ENCODE results near the gene A2M. TPM values are rescaled to one million over a fixed set of nuclear protein-coding genes. Genes with fewer than 3 reads are reported as not detected.

The A2M gene
- total and polyA plus RNA-seq, 10 donors: 28.9 to 975 (median 409) TPM

DNA sequence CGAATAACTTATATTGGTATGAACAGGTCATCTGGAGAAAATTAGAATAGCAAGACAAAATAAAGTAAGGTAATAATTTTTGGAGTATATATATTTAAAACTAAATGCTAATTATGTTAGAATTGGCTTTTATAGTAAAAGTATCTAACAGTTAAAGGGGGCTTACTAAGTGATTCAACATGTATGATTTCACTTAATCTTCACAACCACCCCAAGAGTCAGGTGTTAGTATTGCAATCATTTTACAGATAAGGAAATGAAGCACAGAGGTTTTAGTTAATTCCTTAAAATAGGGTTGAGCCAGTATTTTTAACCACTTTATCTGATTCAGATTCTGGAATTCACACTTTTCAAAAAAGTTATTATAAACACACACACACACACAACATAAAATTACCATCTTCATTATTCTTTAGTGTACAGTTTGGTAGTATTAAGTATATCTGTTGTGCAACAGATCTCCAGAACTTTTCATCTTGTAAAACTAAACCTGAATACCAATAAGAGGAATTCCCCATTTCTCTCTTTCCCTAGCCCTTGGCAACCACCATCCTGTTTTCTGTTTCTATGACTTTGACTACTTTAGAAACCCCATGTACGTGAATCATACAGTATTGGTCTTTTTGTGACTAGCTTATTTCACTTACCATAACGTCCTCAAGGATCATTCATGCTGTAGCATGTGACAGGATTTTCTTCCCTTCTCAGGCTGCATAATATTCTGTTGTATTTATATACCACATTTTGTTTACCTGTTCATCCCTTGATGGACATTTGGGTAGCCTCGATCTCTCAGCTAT is 12.5 kb downstream of the A2M start:
- no peak overlapping the region for H3K4me3 ChIP-seq
- no peaks in the 10 kb centered on the region for H3K27me3 ChIP-seq (replicated peaks in 1 of 7)
- H3K9me3 ChIP-seq: no peaks in the 10 kb centered on the region
- WGBS, 5 donors: 79 to 85% (median 84%) methylated on average over 4 of the region's 4 CpGs
- intact Hi-C loops (cut with DNase I; ENCODE audit: low total_unique reads): no loop called here
- H3K27ac ChIP-seq: no peak overlapping the region
- no peak for DNase-seq
- TF ChIP-seq, protein P1, sequence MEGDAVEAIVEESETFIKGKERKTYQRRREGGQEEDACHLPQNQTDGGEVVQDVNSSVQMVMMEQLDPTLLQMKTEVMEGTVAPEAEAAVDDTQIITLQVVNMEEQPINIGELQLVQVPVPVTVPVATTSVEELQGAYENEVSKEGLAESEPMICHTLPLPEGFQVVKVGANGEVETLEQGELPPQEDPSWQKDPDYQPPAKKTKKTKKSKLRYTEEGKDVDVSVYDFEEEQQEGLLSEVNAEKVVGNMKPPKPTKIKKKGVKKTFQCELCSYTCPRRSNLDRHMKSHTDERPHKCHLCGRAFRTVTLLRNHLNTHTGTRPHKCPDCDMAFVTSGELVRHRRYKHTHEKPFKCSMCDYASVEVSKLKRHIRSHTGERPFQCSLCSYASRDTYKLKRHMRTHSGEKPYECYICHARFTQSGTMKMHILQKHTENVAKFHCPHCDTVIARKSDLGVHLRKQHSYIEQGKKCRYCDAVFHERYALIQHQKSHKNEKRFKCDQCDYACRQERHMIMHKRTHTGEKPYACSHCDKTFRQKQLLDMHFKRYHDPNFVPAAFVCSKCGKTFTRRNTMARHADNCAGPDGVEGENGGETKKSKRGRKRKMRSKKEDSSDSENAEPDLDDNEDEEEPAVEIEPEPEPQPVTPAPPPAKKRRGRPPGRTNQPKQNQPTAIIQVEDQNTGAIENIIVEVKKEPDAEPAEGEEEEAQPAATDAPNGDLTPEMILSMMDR (IDR thresholded peaks at IDR 0.05 in 8 of 11, conservative IDR thresholded peaks at IDR 0.05 in 3 of 11): no peak
- TF ChIP-seq POLR2A (IDR thresholded peaks at IDR 0.05) (no peak), POLR2AphosphoS5 (IDR thresholded peaks at IDR 0.05) (no peak)
- H3K36me3 ChIP-seq: peaks cover 0 to 100% (median 30%) of the 10 kb centered on the region in 6 donors
- peaks cover 0 to 5% (median 0%) of the 10 kb centered on the region in 6 donors for H3K4me1 ChIP-seq

GRCh38 chr12:9101018-9101687 is 14.6 kb downstream of the A2M start:
- Histone ChIP-seq H3K27ac (no peak overlapping the region), H3K4me3 (no peak overlapping the region), H3K4me1 (peaks cover 0 to 6% (median 3%) of the 10 kb centered on the region in 6 donors), H3K36me3 (peaks cover 0 to 100% (median 32%) of the 10 kb centered on the region in 6 donors), H3K9me3 (no peaks in the 10 kb centered on the region), H3K27me3 (replicated peaks in 1 of 7) (no peaks in the 10 kb centered on the region)
- DNase-seq: no peak
- intact Hi-C loops (cut with DNase I; ENCODE audit: low total_unique reads): no loop called here
- WGBS, 5 donors: 77 to 84% (median 81%) methylated on average over 8 of the region's 8 CpGs
- TF ChIP-seq, protein P1 (IDR thresholded peaks at IDR 0.05 in 8 of 11, conservative IDR thresholded peaks at IDR 0.05 in 3 of 11): no peak
- TF ChIP-seq POLR2AphosphoS5 (IDR thresholded peaks at IDR 0.05) (no peak), POLR2A (IDR thresholded peaks at IDR 0.05) (no peak)

DNA sequence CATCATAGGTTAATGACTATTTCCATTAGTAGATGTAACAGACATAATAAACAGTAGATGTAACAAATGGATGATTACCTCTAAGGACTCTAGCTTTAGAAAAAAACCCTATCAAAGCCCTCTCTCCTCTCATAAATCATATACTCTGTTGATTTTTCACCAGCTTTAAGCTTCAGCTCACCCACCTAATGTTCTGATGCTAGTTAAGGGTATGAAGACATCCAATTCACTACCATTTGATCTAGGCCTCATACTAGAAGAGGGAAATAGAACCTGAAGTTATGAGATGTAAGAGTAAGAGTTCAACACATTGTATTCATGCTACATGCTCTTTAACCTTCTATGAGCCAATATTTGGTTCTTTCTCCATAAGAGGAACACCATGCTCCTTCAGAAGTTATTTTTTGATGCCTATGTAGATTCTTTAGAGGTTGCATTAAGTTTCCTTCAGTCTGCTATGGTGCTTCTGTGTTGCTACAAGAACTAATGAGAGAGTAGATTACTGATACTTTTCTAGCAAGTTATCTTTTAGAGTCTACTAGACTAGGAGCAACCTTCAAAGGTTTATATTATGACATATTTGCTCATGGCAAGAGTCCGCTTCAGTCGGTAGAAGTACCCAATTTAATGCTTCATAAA is 16.0 kb downstream of the A2M start:
- intact Hi-C loops (cut with DNase I; ENCODE audit: low total_unique reads): no loop called here
- 89 to 97% (median 94%) methylated on average over 2 of the region's 2 CpGs for WGBS, 5 donors
- H3K36me3 ChIP-seq: peaks cover 0 to 98% (median 30%) of the 10 kb centered on the region in 6 donors

More for the DNA sequence above, 16.0 kb downstream of the A2M start:
- H3K9me3 ChIP-seq: no peaks in the 10 kb centered on the region
- H3K4me3 ChIP-seq: no peak overlapping the region
- peaks cover 0 to 6% (median 1%) of the 10 kb centered on the region in 6 donors for H3K4me1 ChIP-seq
- H3K27ac ChIP-seq: no peak overlapping the region
- TF ChIP-seq, protein P1 (IDR thresholded peaks at IDR 0.05 in 8 of 11, conservative IDR thresholded peaks at IDR 0.05 in 3 of 11): no peak
- TF ChIP-seq POLR2AphosphoS5 (IDR thresholded peaks at IDR 0.05) (no peak), POLR2A (IDR thresholded peaks at IDR 0.05) (no peak)
- no peaks in the 10 kb centered on the region for H3K27me3 ChIP-seq (replicated peaks in 1 of 7)
- DNase-seq: no peak

All from spleen (tissue), 11 donors.